ENCODE results near the gene VPS41. TPM values are rescaled to one million over a fixed set of nuclear protein-coding genes. Genes with fewer than 3 reads are reported as not detected.

The VPS41 gene
- total and polyA plus RNA-seq, 2 of the 13 experiments (the other 11 are each of a cell fraction or from before 2014, with no cell fraction given) = 12.1 to 43.4 TPM

- CTCF ChIA-PET (ENCODE audit: low intra/inter-chr PET ratio, low total read pairs) = no interaction called here
- POLR2A ChIA-PET = no interaction called here
- TF ChIP-seq, protein P1, sequence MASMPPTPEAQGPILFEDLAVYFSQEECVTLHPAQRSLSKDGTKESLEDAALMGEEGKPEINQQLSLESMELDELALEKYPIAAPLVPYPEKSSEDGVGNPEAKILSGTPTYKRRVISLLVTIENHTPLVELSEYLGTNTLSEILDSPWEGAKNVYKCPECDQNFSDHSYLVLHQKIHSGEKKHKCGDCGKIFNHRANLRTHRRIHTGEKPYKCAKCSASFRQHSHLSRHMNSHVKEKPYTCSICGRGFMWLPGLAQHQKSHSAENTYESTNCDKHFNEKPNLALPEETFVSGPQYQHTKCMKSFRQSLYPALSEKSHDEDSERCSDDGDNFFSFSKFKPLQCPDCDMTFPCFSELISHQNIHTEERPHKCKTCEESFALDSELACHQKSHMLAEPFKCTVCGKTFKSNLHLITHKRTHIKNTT (CRISPR knock-in tag; IDR thresholded peaks at IDR 0.05) = no peak
- TF ChIP-seq ZNF143 (CRISPR knock-in tag; IDR thresholded peaks at IDR 0.05) (no peak), SNAI1 (CRISPR knock-in tag; IDR thresholded peaks at IDR 0.05; ENCODE audit: borderline replicate concordance) (no peak), ELF4 (CRISPR knock-in tag; IDR thresholded peaks at IDR 0.05; ENCODE audit: borderline replicate concordance) (no peak), MAFF (IDR thresholded peaks at IDR 0.05; ENCODE audit: low read depth, low read length) (peak; percentile 86), RFXANK (CRISPR knock-in tag; IDR thresholded peaks at IDR 0.05) (no peak), MAFK (conservative IDR thresholded peaks at IDR 0.05 in 1 of 2, IDR thresholded peaks at IDR 0.05 in 1 of 2; ENCODE audit: low read length in 2 of 2) (peak; percentile 87 to 88), IRX3 (CRISPR knock-in tag; IDR thresholded peaks at IDR 0.05; ENCODE audit: borderline replicate concordance, low read depth) (no peak), SRSF9 (IDR thresholded peaks at IDR 0.05; ENCODE audit: borderline replicate concordance, insufficient read depth, low read depth, low read length, poor library complexity, severe bottlenecking) (no peak), GTF2F1 (IDR thresholded peaks at IDR 0.05; ENCODE audit: low read length) (no peak), KLF6 (CRISPR knock-in tag; IDR thresholded peaks at IDR 0.05) (no peak), ZNF709 (CRISPR knock-in tag; IDR thresholded peaks at IDR 0.05) (no peak), NFE2L2 (IDR thresholded peaks at IDR 0.05; ENCODE audit: low read length) (peak; percentile 91), TMF1 (CRISPR knock-in tag; IDR thresholded peaks at IDR 0.05; ENCODE audit: low read depth) (no peak), ZNF564 (CRISPR knock-in tag; IDR thresholded peaks at IDR 0.05) (no peak), SNAPC2 (CRISPR knock-in tag; IDR thresholded peaks at IDR 0.05) (no peak), MTERF4 (CRISPR knock-in tag; IDR thresholded peaks at IDR 0.05) (no peak)
- TF ChIP-seq, protein P2, sequence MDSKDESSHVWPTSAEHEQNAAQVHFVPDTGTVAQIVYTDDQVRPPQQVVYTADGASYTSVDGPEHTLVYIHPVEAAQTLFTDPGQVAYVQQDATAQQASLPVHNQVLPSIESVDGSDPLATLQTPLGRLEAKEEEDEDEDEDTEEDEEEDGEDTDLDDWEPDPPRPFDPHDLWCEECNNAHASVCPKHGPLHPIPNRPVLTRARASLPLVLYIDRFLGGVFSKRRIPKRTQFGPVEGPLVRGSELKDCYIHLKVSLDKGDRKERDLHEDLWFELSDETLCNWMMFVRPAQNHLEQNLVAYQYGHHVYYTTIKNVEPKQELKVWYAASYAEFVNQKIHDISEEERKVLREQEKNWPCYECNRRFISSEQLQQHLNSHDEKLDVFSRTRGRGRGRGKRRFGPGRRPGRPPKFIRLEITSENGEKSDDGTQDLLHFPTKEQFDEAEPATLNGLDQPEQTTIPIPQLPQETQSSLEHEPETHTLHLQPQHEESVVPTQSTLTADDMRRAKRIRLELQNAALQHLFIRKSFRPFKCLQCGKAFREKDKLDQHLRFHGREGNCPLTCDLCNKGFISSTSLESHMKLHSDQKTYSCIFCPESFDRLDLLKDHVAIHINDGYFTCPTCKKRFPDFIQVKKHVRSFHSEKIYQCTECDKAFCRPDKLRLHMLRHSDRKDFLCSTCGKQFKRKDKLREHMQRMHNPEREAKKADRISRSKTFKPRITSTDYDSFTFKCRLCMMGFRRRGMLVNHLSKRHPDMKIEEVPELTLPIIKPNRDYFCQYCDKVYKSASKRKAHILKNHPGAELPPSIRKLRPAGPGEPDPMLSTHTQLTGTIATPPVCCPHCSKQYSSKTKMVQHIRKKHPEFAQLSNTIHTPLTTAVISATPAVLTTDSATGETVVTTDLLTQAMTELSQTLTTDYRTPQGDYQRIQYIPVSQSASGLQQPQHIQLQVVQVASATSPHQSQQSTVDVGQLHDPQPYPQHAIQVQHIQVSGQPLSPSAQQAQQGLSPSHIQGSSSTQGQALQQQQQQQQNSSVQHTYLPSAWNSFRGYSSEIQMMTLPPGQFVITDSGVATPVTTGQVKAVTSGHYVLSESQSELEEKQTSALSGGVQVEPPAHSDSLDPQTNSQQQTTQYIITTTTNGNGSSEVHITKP (CRISPR knock-in tag; IDR thresholded peaks at IDR 0.05; ENCODE audit: low read depth) = no peak
- TF ChIP-seq, protein P3, sequence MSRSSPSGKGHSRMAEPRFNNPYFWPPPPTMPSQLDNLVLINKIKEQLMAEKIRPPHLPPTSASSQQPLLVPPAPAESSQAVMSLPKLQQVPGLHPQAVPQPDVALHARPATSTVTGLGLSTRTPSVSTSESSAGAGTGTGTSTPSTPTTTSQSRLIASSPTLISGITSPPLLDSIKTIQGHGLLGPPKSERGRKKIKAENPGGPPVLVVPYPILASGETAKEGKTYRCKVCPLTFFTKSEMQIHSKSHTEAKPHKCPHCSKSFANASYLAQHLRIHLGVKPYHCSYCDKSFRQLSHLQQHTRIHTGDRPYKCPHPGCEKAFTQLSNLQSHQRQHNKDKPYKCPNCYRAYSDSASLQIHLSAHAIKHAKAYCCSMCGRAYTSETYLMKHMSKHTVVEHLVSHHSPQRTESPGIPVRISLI (CRISPR knock-in tag; IDR thresholded peaks at IDR 0.05; ENCODE audit: borderline replicate concordance) = no peak
- TF ChIP-seq, protein P4, sequence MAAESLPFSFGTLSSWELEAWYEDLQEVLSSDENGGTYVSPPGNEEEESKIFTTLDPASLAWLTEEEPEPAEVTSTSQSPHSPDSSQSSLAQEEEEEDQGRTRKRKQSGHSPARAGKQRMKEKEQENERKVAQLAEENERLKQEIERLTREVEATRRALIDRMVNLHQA (CRISPR knock-in tag; IDR thresholded peaks at IDR 0.05) = no peak
Measured at GRCh38 chr7:38950309-38950708, 41.3 kb upstream of the VPS41 start.

More at GRCh38 chr7:38950309-38950708, 41.3 kb upstream of the VPS41 start:
- Histone ChIP-seq H3K4me3 (replicated peaks in 1 of 3; ENCODE audit: insufficient read depth in 1 of 3, low read depth in 2 of 3, low read length in 3 of 3) (no peak overlapping the region), H3K27me3 (ENCODE audit: control insufficient read depth in 1 of 2, insufficient read depth in 2 of 2, low read length in 2 of 2) (no peaks in the 10 kb centered on the region), H3K79me2 (ENCODE audit: insufficient read depth, low read length) (no peaks in the 10 kb centered on the region), H3K4me2 (ENCODE audit: low read depth, low read length) (no peak overlapping the region), H3K27ac (ENCODE audit: extremely low read length, insufficient read depth, low read length) (no peak overlapping the region), H3K4me1 (ENCODE audit: insufficient read depth, low read length) (no peaks in the 10 kb centered on the region), H3K36me3 (replicated peaks in 1 of 2; ENCODE audit: control insufficient read depth in 1 of 2, insufficient read depth in 2 of 2, low read length in 2 of 2) (no peaks in the 10 kb centered on the region), H3K9me3 (ENCODE audit: low read length) (no peaks in the 10 kb centered on the region), H4K20me1 (ENCODE audit: insufficient read depth, low read length) (no peaks in the 10 kb centered on the region), H3K9ac (ENCODE audit: insufficient read depth, low read depth, low read length) (no peak overlapping the region), H2AFZ (ENCODE audit: low read length) (no peak overlapping the region)
- intact Hi-C loops (cut with micrococcal nuclease; ENCODE audit: unreplicated experiment) (no loop called here), in situ Hi-C loops (cut with HindIII; ENCODE audit: extremely low pct_ligation_motif_present, low pct_unique_long_range_greater_than_20kb) (no loop called here)
- ATAC-seq (no peak), DNase-seq (ENCODE audit: low spot score) (no peak), FAIRE-seq (no peak)
- 0% methylated on average over 1 of the region's 1 CpG for WGBS (ENCODE audit: low lambda C conversion rate)
- no TSS peak for BruUV-seq (replicated peaks)

Data from HepG2 (cell line).